Measurements from ENCODE around the gene STPG1. TPM values are rescaled to one million over a fixed set of nuclear protein-coding genes. Genes with fewer than 3 reads are reported as not detected.

The STPG1 gene
- total and polyA plus RNA-seq, 2 of the 13 experiments (the other 11 are each of a cell fraction or from before 2014, with no cell fraction given): 3.4 to 4.3 TPM

GRCh38 chr1:24415334-24415909 is 1.8 kb upstream of the STPG1 start, which contains the start of gene NIPAL3 (continued):
- TF ChIP-seq REXO4 (CRISPR knock-in tag; IDR thresholded peaks at IDR 0.05; ENCODE audit: borderline replicate concordance) (no peak), TCF12 (IDR thresholded peaks at IDR 0.05) (no peak), TCF12 (CRISPR knock-in tag; IDR thresholded peaks at IDR 0.05) (no peak), ZNF576 (CRISPR knock-in tag; IDR thresholded peaks at IDR 0.05) (no peak), ZSCAN31 (CRISPR knock-in tag; IDR thresholded peaks at IDR 0.05; ENCODE audit: low read depth) (0 out of 2 replicates have a peak, but pooled peaks have one; percentile 22), NKX3-1 (CRISPR knock-in tag; IDR thresholded peaks at IDR 0.05) (no peak), ZNF747 (CRISPR knock-in tag; IDR thresholded peaks at IDR 0.05; ENCODE audit: borderline replicate concordance) (no peak), CCDC6 (CRISPR knock-in tag; IDR thresholded peaks at IDR 0.05) (no peak; the same call in 1 of the 2 replicates), ZSCAN29 (CRISPR knock-in tag; conservative IDR thresholded peaks at IDR 0.05) (no peak), ZNF761 (CRISPR knock-in tag; conservative IDR thresholded peaks at IDR 0.05) (no peak), ZNF451 (CRISPR knock-in tag; IDR thresholded peaks at IDR 0.05) (no peak), SRSF1 (optimal IDR thresholded peaks at IDR 0.05; ENCODE audit: low read depth, low read length) (no peak), ZNF615 (CRISPR knock-in tag; IDR thresholded peaks at IDR 0.05; ENCODE audit: borderline replicate concordance) (no peak), ZNF329 (CRISPR knock-in tag; IDR thresholded peaks at IDR 0.05; ENCODE audit: low read depth) (no peak), NONO (IDR thresholded peaks at IDR 0.05) (no peak), NONO (CRISPR knock-in tag; conservative IDR thresholded peaks at IDR 0.05) (no peak), ZNF790 (CRISPR knock-in tag; IDR thresholded peaks at IDR 0.05; ENCODE audit: borderline replicate concordance) (no peak), MED8 (CRISPR knock-in tag; IDR thresholded peaks at IDR 0.05; ENCODE audit: insufficient replicate concordance) (no peak)
- TF ChIP-seq, protein P1, sequence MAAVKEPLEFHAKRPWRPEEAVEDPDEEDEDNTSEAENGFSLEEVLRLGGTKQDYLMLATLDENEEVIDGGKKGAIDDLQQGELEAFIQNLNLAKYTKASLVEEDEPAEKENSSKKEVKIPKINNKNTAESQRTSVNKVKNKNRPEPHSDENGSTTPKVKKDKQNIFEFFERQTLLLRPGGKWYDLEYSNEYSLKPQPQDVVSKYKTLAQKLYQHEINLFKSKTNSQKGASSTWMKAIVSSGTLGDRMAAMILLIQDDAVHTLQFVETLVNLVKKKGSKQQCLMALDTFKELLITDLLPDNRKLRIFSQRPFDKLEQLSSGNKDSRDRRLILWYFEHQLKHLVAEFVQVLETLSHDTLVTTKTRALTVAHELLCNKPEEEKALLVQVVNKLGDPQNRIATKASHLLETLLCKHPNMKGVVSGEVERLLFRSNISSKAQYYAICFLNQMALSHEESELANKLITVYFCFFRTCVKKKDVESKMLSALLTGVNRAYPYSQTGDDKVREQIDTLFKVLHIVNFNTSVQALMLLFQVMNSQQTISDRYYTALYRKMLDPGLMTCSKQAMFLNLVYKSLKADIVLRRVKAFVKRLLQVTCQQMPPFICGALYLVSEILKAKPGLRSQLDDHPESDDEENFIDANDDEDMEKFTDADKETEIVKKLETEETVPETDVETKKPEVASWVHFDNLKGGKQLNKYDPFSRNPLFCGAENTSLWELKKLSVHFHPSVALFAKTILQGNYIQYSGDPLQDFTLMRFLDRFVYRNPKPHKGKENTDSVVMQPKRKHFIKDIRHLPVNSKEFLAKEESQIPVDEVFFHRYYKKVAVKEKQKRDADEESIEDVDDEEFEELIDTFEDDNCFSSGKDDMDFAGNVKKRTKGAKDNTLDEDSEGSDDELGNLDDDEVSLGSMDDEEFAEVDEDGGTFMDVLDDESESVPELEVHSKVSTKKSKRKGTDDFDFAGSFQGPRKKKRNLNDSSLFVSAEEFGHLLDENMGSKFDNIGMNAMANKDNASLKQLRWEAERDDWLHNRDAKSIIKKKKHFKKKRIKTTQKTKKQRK (IDR thresholded peaks at IDR 0.05; ENCODE audit: low read length): no peak
- TF ChIP-seq, protein P2, sequence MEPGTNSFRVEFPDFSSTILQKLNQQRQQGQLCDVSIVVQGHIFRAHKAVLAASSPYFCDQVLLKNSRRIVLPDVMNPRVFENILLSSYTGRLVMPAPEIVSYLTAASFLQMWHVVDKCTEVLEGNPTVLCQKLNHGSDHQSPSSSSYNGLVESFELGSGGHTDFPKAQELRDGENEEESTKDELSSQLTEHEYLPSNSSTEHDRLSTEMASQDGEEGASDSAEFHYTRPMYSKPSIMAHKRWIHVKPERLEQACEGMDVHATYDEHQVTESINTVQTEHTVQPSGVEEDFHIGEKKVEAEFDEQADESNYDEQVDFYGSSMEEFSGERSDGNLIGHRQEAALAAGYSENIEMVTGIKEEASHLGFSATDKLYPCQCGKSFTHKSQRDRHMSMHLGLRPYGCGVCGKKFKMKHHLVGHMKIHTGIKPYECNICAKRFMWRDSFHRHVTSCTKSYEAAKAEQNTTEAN (CRISPR knock-in tag; conservative IDR thresholded peaks at IDR 0.05): no peak
- TF ChIP-seq, protein P3, sequence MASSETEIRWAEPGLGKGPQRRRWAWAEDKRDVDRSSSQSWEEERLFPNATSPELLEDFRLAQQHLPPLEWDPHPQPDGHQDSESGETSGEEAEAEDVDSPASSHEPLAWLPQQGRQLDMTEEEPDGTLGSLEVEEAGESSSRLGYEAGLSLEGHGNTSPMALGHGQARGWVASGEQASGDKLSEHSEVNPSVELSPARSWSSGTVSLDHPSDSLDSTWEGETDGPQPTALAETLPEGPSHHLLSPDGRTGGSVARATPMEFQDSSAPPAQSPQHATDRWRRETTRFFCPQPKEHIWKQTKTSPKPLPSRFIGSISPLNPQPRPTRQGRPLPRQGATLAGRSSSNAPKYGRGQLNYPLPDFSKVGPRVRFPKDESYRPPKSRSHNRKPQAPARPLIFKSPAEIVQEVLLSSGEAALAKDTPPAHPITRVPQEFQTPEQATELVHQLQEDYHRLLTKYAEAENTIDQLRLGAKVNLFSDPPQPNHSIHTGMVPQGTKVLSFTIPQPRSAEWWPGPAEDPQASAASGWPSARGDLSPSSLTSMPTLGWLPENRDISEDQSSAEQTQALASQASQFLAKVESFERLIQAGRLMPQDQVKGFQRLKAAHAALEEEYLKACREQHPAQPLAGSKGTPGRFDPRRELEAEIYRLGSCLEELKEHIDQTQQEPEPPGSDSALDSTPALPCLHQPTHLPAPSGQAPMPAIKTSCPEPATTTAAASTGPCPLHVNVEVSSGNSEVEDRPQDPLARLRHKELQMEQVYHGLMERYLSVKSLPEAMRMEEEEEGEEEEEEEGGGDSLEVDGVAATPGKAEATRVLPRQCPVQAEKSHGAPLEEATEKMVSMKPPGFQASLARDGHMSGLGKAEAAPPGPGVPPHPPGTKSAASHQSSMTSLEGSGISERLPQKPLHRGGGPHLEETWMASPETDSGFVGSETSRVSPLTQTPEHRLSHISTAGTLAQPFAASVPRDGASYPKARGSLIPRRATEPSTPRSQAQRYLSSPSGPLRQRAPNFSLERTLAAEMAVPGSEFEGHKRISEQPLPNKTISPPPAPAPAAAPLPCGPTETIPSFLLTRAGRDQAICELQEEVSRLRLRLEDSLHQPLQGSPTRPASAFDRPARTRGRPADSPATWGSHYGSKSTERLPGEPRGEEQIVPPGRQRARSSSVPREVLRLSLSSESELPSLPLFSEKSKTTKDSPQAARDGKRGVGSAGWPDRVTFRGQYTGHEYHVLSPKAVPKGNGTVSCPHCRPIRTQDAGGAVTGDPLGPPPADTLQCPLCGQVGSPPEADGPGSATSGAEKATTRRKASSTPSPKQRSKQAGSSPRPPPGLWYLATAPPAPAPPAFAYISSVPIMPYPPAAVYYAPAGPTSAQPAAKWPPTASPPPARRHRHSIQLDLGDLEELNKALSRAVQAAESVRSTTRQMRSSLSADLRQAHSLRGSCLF (CRISPR knock-in tag; IDR thresholded peaks at IDR 0.05; ENCODE audit: borderline replicate concordance): no peak

Data from HepG2 (cell line).